ENCODE results near the gene EVI5.

The EVI5 gene

GRCh38 chr1:92708368-92708950 is 76.4 kb downstream of the EVI5 start:
- Histone ChIP-seq H3F3A (ENCODE audit: control insufficient read depth, insufficient read depth) (no peaks in the 10 kb centered on the region), H3K4me2 (ENCODE audit: low read length) (no peak overlapping the region), H4K20me1 (ENCODE audit: control insufficient read depth, insufficient read depth, low read depth, low read length) (no peaks in the 10 kb centered on the region), H3K4me3 (ENCODE audit: low read length) (no peak overlapping the region), H3K27ac (ENCODE audit: low read depth, low read length) (no peak overlapping the region), H3K36me3 (ENCODE audit: control insufficient read depth, low read length) (no peaks in the 10 kb centered on the region), H3K4me1 (ENCODE audit: control insufficient read depth, low read length) (no peaks in the 10 kb centered on the region), H3K79me2 (ENCODE audit: control insufficient read depth, low read length) (no peaks in the 10 kb centered on the region), H3K27me3 (ENCODE audit: control insufficient read depth, low read length) (no peaks in the 10 kb centered on the region), H3K9me3 (ENCODE audit: control insufficient read depth, insufficient read depth, low read length) (no peaks in the 10 kb centered on the region), H3K9me2 (replicated peaks; ENCODE audit: control insufficient read depth, low read length) (no peaks in the 10 kb centered on the region)
- TF ChIP-seq EZH2phosphoT487 (IDR thresholded peaks at IDR 0.05; ENCODE audit: borderline replicate concordance, low read length) (no peak), CTCF (IDR thresholded peaks at IDR 0.05; ENCODE audit: low read depth, low read length, poor library complexity, severe bottlenecking) (no peak)

- H3K36me3 ChIP-seq (ENCODE audit: control insufficient read depth, low read length): no peaks in the 10 kb centered on the region
- H3K27me3 ChIP-seq (ENCODE audit: control insufficient read depth, low read length): no peaks in the 10 kb centered on the region
- no peak overlapping the region for H3K4me3 ChIP-seq (ENCODE audit: low read length)
- TF ChIP-seq CTCF (IDR thresholded peaks at IDR 0.05; ENCODE audit: low read depth, low read length, poor library complexity, severe bottlenecking) (no peak), EZH2phosphoT487 (IDR thresholded peaks at IDR 0.05; ENCODE audit: borderline replicate concordance, low read length) (no peak)
- no peaks in the 10 kb centered on the region for H3K9me3 ChIP-seq (ENCODE audit: control insufficient read depth, insufficient read depth, low read length)
- no peak overlapping the region for H3K27ac ChIP-seq (ENCODE audit: low read depth, low read length)
- no peak overlapping the region for H3K4me2 ChIP-seq (ENCODE audit: low read length)
- no peaks in the 10 kb centered on the region for H4K20me1 ChIP-seq (ENCODE audit: control insufficient read depth, insufficient read depth, low read depth, low read length)
- H3F3A ChIP-seq (ENCODE audit: control insufficient read depth, insufficient read depth): no peaks in the 10 kb centered on the region
- H3K4me1 ChIP-seq (ENCODE audit: control insufficient read depth, low read length): no peaks in the 10 kb centered on the region
- H3K79me2 ChIP-seq (ENCODE audit: control insufficient read depth, low read length): no peaks in the 10 kb centered on the region
- H3K9me2 ChIP-seq (replicated peaks; ENCODE audit: control insufficient read depth, low read length): no peaks in the 10 kb centered on the region
These were observed 77.2 kb downstream of the EVI5 start for GRCh38 chr1:92707709-92708108.

- Histone ChIP-seq H3K27me3 (ENCODE audit: control insufficient read depth, low read length) (no peaks in the 10 kb centered on the region), H3K4me3 (ENCODE audit: low read length) (no peak overlapping the region), H3K36me3 (ENCODE audit: control insufficient read depth, low read length) (no peaks in the 10 kb centered on the region), H3F3A (ENCODE audit: control insufficient read depth, insufficient read depth) (no peaks in the 10 kb centered on the region), H3K9me3 (ENCODE audit: control insufficient read depth, insufficient read depth, low read length) (no peaks in the 10 kb centered on the region), H4K20me1 (ENCODE audit: control insufficient read depth, insufficient read depth, low read depth, low read length) (no peaks in the 10 kb centered on the region), H3K9me2 (replicated peaks; ENCODE audit: control insufficient read depth, low read length) (no peaks in the 10 kb centered on the region), H3K27ac (ENCODE audit: low read depth, low read length) (no peak overlapping the region), H3K79me2 (ENCODE audit: control insufficient read depth, low read length) (no peaks in the 10 kb centered on the region), H3K4me2 (ENCODE audit: low read length) (no peak overlapping the region), H3K4me1 (ENCODE audit: control insufficient read depth, low read length) (no peaks in the 10 kb centered on the region)
- TF ChIP-seq EZH2phosphoT487 (IDR thresholded peaks at IDR 0.05; ENCODE audit: borderline replicate concordance, low read length) (no peak), CTCF (IDR thresholded peaks at IDR 0.05; ENCODE audit: low read depth, low read length, poor library complexity, severe bottlenecking) (no peak)
These were observed 77.6 kb downstream of the EVI5 start for GRCh38 chr1:92707292-92707691.
